Esophagus squamous epithelium (tissue), 5 donors: ENCODE results near the gene PRKN. TPM values are rescaled to one million over a fixed set of nuclear protein-coding genes. Genes with fewer than 3 reads are reported as not detected.

Experiments
- DNase-seq: peaks from one replicate; lab custom pipeline; 2025; lab: John Stamatoyannopoulos, UW
- H3K27ac ChIP-seq, 4 donors: fragments of 200-600 bp; sonication (generic); one replicate each; pipeline ENCODE4 v1.5.1; 2016 to 2019; ENCODE audit warnings: mild to moderate bottlenecking in 1 of 4
- H3K27me3 ChIP-seq, 4 donors: fragments of 200-600 bp; sonication (generic); 1 replicate in 3 of 4; 2 replicates in 1 of 4; pipeline versions ENCODE4 v1.5.1 to v1.6.0; 2017 to 2021; ENCODE audit warnings: antibody characterized with exemption in 1 of 4
- H3K36me3 ChIP-seq, 3 donors: fragments of 200-600 bp; sonication (generic); one replicate each; pipeline ENCODE4 v1.5.1; 2016 to 2019
- H3K4me1 ChIP-seq, 3 donors: fragments of 200-600 bp; sonication (generic); one replicate each; pipeline ENCODE4 v1.5.1; 2017 to 2019
- H3K4me3 ChIP-seq, 4 donors: fragments of 200-600 bp; sonication (generic); 1 replicate in 3 of 4; 2 replicates in 1 of 4; pipeline ENCODE4 v1.5.1; 2016 to 2019; ENCODE audit warnings: mild to moderate bottlenecking in 2 of 4, moderate library complexity in 1 of 4
- H3K9me3 ChIP-seq, 3 donors: fragments of 200-600 bp; sonication (generic); one replicate each; pipeline ENCODE4 v1.5.1; 2016 to 2019
- CTCF ChIP-seq, 6 experiments: fragments of 450-650 bp in 4 of 6; fragments of 200-600 bp in 2 of 6; sonication (generic) in 2 of 6; IDR thresholded peaks; one replicate each; pipeline ENCODE4 v1.5.1; 2016 to 2019; ENCODE audit warnings: antibody characterized with exemption in 6 of 6, mild to moderate bottlenecking in 4 of 6, moderate library complexity in 4 of 6
- POLR2A ChIP-seq, 4 donors: fragments of 450-650 bp; IDR thresholded peaks; one replicate each; pipeline ENCODE4 v1.6.1; 2017; ENCODE audit warnings: antibody characterized with exemption in 4 of 4, mild to moderate bottlenecking in 4 of 4, moderate library complexity in 3 of 4
- WGBS, 2 donors: methylation state at CpG; one replicate each; pipeline ENCODE4 v1.1.5; 2018; 5-methylcytosine and 5-hydroxymethylcytosine counted together
- intact Hi-C: fragments of 100-400 bp; cut with DNase I; formaldehyde crosslinking; loops from one replicate; pipeline ENCODE4 v1.15.0; 2022
- total RNA-seq, 4 donors: library from RNA; depleted of rRNA; stranded (reverse); fragments of >200 nt; gene quantifications; one replicate each; pipeline ENCODE4 v1.1.0, GENCODE V29; 2016
- donor health status: DM: yes; HTN: yes; CAD: no.

Gene PRKN
- total RNA-seq, 4 donors from 2014 or later: 0.70 to 5.5 (median 2.2) TPM

DNA sequence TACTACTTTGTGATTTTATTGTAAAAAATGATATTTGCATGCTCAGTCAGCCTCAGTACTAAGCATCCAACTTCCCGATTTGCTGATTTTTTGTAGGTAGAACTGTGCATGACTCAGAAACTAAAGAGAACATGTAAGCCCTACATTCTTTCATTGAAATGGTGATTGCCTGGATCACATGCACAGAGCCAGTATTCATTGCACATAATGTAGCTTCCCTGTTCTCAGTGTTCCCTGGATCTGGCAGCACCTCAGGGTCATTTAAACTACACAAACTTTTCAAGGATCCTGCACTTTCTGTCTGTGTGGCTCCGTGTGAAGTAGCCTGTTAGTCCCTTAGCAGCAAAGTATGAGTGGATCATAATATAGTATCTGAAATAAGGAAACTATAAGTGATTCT is 1030.8 kb downstream of the PRKN start:
- 47 to 48% methylated on average over 2 of the region's 2 CpGs for WGBS, 2 donors
- no peak for DNase-seq
- intact Hi-C loops: loop anchor here (10.0 kb wide), 1 partner anchor 282 kb away; no protein-coding TSS in a partner anchor
- H3K9me3 ChIP-seq: no peaks in the 10 kb centered on the region
- TF ChIP-seq POLR2A (IDR thresholded peaks at IDR 0.05): no peak
- no peak for TF ChIP-seq CTCF (IDR thresholded peaks at IDR 0.05)
- H3K4me3 ChIP-seq: no peak overlapping the region
- H3K36me3 ChIP-seq: no peaks in the 10 kb centered on the region
- H3K27ac ChIP-seq: no peak overlapping the region
- no peaks in the 10 kb centered on the region for H3K4me1 ChIP-seq
- no peaks in the 10 kb centered on the region for H3K27me3 ChIP-seq

- no peak for DNase-seq
- H3K9me3 ChIP-seq: no peaks in the 10 kb centered on the region
- H3K27ac ChIP-seq: no peak overlapping the region
- no peak overlapping the region for H3K4me3 ChIP-seq
- WGBS, 2 donors: 49 to 64% methylated on average over 3 of the region's 3 CpGs
- no peaks in the 10 kb centered on the region for H3K27me3 ChIP-seq
- H3K36me3 ChIP-seq: no peaks in the 10 kb centered on the region
- no peaks in the 10 kb centered on the region for H3K4me1 ChIP-seq
- intact Hi-C loops: loop anchor here (10.0 kb wide), 1 partner anchor 280 kb away; no protein-coding TSS in a partner anchor
- peak in 3 of 6 experiments; percentile 27 to 62 (median 35) for TF ChIP-seq CTCF (IDR thresholded peaks at IDR 0.05)
- no peak for TF ChIP-seq POLR2A (IDR thresholded peaks at IDR 0.05)
Measured at GRCh38 chr6:161694995-161695394, 1032.6 kb downstream of the PRKN start.

DNA sequence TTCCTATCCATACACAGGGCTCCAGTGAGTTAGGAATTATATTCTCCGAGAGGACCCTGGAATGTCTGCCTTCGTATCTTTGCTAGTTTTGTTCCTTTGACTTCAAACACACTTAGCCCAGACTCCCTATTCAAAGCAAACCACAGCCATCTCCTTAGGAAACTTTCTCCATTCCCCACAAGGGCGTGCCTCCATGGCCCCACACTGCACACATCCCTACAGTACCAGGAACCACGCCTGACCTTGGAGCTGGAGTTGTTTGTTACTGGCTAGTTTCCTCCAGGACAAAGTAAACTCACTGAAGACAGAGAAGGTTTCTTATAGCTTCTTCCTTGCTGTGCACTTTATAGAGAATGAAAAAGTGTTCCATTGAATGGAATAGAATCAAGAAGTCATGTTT is 1040.9 kb downstream of the PRKN start:
- Histone ChIP-seq H3K4me3 (no peak overlapping the region), H3K27me3 (no peaks in the 10 kb centered on the region), H3K9me3 (no peaks in the 10 kb centered on the region), H3K4me1 (no peaks in the 10 kb centered on the region), H3K36me3 (no peaks in the 10 kb centered on the region), H3K27ac (no peak overlapping the region)
- 67 to 80% methylated on average over 3 to 4 of the region's 4 CpGs for WGBS, 2 donors
- intact Hi-C loops: no loop called here
- no peak for DNase-seq
- TF ChIP-seq CTCF (IDR thresholded peaks at IDR 0.05): no peak
- no peak for TF ChIP-seq POLR2A (IDR thresholded peaks at IDR 0.05)

DNA sequence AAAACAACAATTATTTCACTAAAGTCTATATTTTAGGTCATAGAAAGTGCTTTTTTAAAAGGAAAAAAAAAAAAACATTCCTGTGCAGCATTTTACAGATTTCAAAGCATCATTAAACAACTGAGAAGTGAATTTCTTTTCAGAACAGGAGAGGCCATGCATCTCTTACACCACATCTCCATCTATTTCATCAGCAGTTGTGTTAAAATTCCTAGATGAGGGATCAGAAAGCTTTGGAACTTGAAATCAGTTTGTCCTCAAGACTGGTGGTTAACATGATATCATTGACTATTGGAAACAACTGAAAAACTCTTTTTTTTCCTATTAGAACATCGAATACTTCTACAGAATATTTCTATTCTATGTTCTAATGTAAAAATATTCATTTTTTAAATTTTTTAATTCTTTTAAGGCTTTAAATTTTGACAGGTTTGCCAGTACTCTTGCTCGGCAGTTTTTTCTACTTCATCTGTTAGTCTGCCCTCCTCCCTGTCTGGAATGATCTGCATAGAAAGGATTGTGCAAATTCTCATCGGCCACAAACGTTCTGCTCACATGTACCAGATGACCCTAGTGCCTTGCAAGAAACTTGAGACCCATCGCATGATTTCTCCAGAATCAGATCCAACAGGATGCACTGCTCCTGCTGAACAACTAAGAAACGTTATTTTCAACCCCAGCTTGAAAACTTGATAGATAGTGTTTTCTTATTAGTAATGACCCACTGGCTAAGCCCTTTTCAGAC is 1042.7 kb downstream of the PRKN start:
- DNase-seq: no peak
- no peak overlapping the region for H3K4me3 ChIP-seq
- intact Hi-C loops: no loop called here
- no peaks in the 10 kb centered on the region for H3K27me3 ChIP-seq
- H3K27ac ChIP-seq: no peak overlapping the region
- no peak for TF ChIP-seq POLR2A (IDR thresholded peaks at IDR 0.05)
- TF ChIP-seq CTCF (IDR thresholded peaks at IDR 0.05): no peak
- no peaks in the 10 kb centered on the region for H3K4me1 ChIP-seq
- H3K9me3 ChIP-seq: no peaks in the 10 kb centered on the region
- H3K36me3 ChIP-seq: no peaks in the 10 kb centered on the region
- 62 to 75% methylated on average over 6 of the region's 6 CpGs for WGBS, 2 donors

DNA sequence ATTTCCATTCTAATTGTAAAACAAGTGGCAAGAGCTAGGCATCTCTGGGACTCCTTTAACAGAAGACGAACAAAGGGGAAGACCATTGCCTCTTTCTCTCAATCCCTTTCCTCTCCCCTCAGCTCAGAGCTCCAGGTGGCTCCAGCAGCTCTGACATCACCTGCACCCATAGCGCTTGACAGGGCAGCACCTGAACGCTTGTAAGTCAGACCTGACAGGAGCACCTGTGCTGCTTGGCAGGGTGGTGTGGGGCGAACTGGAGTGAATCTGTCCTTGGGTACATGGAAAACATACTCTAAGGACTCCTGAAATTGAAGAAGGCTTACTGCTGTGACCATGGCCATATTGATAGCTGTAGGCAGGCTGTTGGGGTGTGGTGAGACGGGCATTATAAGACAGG is 1044.2 kb downstream of the PRKN start:
- Histone ChIP-seq H3K27ac (no peak overlapping the region), H3K4me1 (no peaks in the 10 kb centered on the region), H3K4me3 (no peak overlapping the region), H3K36me3 (no peaks in the 10 kb centered on the region), H3K27me3 (no peaks in the 10 kb centered on the region), H3K9me3 (no peaks in the 10 kb centered on the region)
- no peak for DNase-seq
- TF ChIP-seq POLR2A (IDR thresholded peaks at IDR 0.05) (no peak), CTCF (IDR thresholded peaks at IDR 0.05) (no peak)
- WGBS, 2 donors: 77 to 85% methylated on average over 3 to 4 of the region's 5 CpGs
- intact Hi-C loops: no loop called here
